PFSK-1 (cell line): ENCODE data around the gene KRT20. TPM values are rescaled to one million over a fixed set of nuclear protein-coding genes. Genes with fewer than 3 reads are reported as not detected.

Source experiments
- FOXP2 ChIP-seq: optimal IDR thresholded peaks from 2 replicates; pipeline ENCODE3; 2011; ENCODE audit warnings: borderline replicate concordance, control low read depth, inconsistent platforms; ENCODE audit not compliant: insufficient read depth; ENCODE audit errors: extremely low read length, extremely low read depth
- POLR2AphosphoS5 ChIP-seq: IDR thresholded peaks from 2 replicates; pipeline ENCODE4 v1.6.1; 2012; ENCODE audit warnings: low read depth, mild to moderate bottlenecking, control low read depth, low read length, moderate library complexity
- REST ChIP-seq, 2 experiments: IDR thresholded peaks; 2 replicates each; pipeline versions ENCODE4 v1.6.1 to v1.8.0; 2011 to 2012; ENCODE audit warnings: low read depth in 2 of 2, low read length in 2 of 2, control low read depth in 1 of 2, inconsistent platforms in 1 of 2, mild to moderate bottlenecking in 1 of 2, moderate library complexity in 1 of 2; ENCODE audit not compliant: insufficient read depth in 1 of 2
- SIN3A ChIP-seq: IDR thresholded peaks from 2 replicates; pipeline ENCODE4 v1.6.1; 2012; ENCODE audit warnings: mild to moderate bottlenecking, low read length, moderate library complexity, borderline replicate concordance; ENCODE audit not compliant: insufficient read depth
- TAF1 ChIP-seq: IDR thresholded peaks from 2 replicates; pipeline ENCODE4 v1.6.1; 2012; ENCODE audit warnings: low read length, control low read depth, borderline replicate concordance; ENCODE audit not compliant: insufficient read depth
- polyA plus RNA-seq: library from polyadenylated mRNA; unstranded; fragments of >200 nt; gene quantifications from one replicate; pipeline ENCODE4 v1.2.1, GENCODE V29; 2012; ENCODE audit warnings: low read depth, missing spikeins; ENCODE audit not compliant: insufficient read length

KRT20 gene
- not detected for polyA plus RNA-seq

- TF ChIP-seq TAF1 (no peak), FOXP2 (no peak), SIN3A (no peak), REST (IDR thresholded peaks at IDR 0.05; ENCODE audit: insufficient read depth in 1 of 2, low read depth in 2 of 2, low read length in 2 of 2) (no peak), POLR2AphosphoS5 (no peak)
Observed at GRCh38 chr17:40884708-40885512, at the start of gene KRT20. Gene KRT20 (minus strand): TSS chr17:40885242. CDS start chr17:40885185, 57 bp downstream.

- TF ChIP-seq SIN3A (no peak), REST (IDR thresholded peaks at IDR 0.05; ENCODE audit: insufficient read depth in 1 of 2, low read depth in 2 of 2, low read length in 2 of 2) (no peak), FOXP2 (no peak), TAF1 (no peak), POLR2AphosphoS5 (no peak)
Observed at GRCh38 chr17:40932608-40933007, 47.6 kb upstream of the KRT20 start.

GRCh38 chr17:40931311-40931710 lies 46.3 kb upstream of the KRT20 start:
- TF ChIP-seq TAF1 (no peak), FOXP2 (no peak), POLR2AphosphoS5 (no peak), SIN3A (no peak), REST (IDR thresholded peaks at IDR 0.05; ENCODE audit: insufficient read depth in 1 of 2, low read depth in 2 of 2, low read length in 2 of 2) (no peak)

- TF ChIP-seq FOXP2 (no peak), POLR2AphosphoS5 (no peak), REST (IDR thresholded peaks at IDR 0.05; ENCODE audit: insufficient read depth in 1 of 2, low read depth in 2 of 2, low read length in 2 of 2) (no peak), TAF1 (no peak), SIN3A (no peak)
Observed at GRCh38 chr17:40926341-40926740, 41.3 kb upstream of the KRT20 start.
